Measurements from ENCODE around the gene PRRC2C. TPM values are rescaled to one million over a fixed set of nuclear protein-coding genes. Genes with fewer than 3 reads are reported as not detected.

Gene PRRC2C
- total RNA-seq, 1 experiment from 2014 or later, result 267 TPM

DNA sequence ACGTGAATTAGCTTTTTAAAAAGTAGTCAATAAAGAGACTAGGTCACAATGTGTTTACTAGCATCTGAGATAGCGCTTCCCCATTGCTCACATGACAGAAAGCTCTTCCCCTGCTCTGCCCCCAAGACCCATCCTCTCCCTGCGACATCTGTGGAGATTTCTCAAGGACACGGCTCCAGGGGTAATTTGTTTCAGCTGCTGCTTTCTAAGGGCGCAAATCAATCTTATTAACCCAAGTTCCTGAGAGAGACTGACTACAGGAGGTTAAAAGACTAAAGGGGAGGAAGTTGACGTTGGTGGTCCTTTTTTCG lies 136.8 kb downstream of the PRRC2C start, which contains the start of gene MYOCOS:
TSS of gene MYOCOS (plus strand) at position 92 of the 311 bp plus-strand sequence. CDS start 1,641 bp downstream, outside the sequence.
- Mint-ChIP-seq H3K36me3 (ENCODE audit: insufficient read depth in 1 of 3, low read depth in 3 of 3) (no peaks in the 10 kb centered on the region), H3K27me3 (ENCODE audit: low read depth) (no peaks in the 10 kb centered on the region), H3K4me1 (peaks cover 27 to 30% of the 10 kb centered on the region in 2 experiments), H3K27ac (peak within 1 kb of the TSS in 1 of 3 experiments; percentile 25; a peak in 1 of 7 replicates), H3K9me3 (no peaks in the 10 kb centered on the region; a peak in 1 of 5 replicates), H3K4me3 (no peak within 1 kb of the TSS)
- no peak within 1 kb of the TSS for H3K9ac ChIP-seq (ENCODE audit: extremely low read depth, insufficient read length, low read length)
- TF ChIP-seq, protein P1, sequence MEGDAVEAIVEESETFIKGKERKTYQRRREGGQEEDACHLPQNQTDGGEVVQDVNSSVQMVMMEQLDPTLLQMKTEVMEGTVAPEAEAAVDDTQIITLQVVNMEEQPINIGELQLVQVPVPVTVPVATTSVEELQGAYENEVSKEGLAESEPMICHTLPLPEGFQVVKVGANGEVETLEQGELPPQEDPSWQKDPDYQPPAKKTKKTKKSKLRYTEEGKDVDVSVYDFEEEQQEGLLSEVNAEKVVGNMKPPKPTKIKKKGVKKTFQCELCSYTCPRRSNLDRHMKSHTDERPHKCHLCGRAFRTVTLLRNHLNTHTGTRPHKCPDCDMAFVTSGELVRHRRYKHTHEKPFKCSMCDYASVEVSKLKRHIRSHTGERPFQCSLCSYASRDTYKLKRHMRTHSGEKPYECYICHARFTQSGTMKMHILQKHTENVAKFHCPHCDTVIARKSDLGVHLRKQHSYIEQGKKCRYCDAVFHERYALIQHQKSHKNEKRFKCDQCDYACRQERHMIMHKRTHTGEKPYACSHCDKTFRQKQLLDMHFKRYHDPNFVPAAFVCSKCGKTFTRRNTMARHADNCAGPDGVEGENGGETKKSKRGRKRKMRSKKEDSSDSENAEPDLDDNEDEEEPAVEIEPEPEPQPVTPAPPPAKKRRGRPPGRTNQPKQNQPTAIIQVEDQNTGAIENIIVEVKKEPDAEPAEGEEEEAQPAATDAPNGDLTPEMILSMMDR (conservative IDR thresholded peaks at IDR 0.05), result no peak
- no peaks in the 10 kb centered on the region for H3K27me3 ChIP-seq (ENCODE audit: insufficient read depth, low read length)
- H2BK5ac ChIP-seq (ENCODE audit: insufficient read length, low read length), result no peak within 1 kb of the TSS
- H3K18ac ChIP-seq (ENCODE audit: insufficient read length, low read depth, low read length), result no peak within 1 kb of the TSS
- no peak within 1 kb of the TSS for H2BK20ac ChIP-seq (ENCODE audit: low read depth, low read length, poor library complexity, severe bottlenecking)
- no peak within 1 kb of the TSS for H3K56ac ChIP-seq (ENCODE audit: insufficient read length, low read depth, low read length)
- DNase-seq, result no peak
- H3K9me3 ChIP-seq (ENCODE audit: control insufficient read depth, low read depth, low read length), result no peaks in the 10 kb centered on the region
- no peaks in the 10 kb centered on the region for H3K79me2 ChIP-seq (ENCODE audit: insufficient read depth, low read length)
- H4K5ac ChIP-seq (ENCODE audit: insufficient read length, low read depth, low read length), result no peak within 1 kb of the TSS
- H4K91ac ChIP-seq (ENCODE audit: insufficient read length, low read depth, low read length), result no peak within 1 kb of the TSS
- H3K4me2 ChIP-seq (ENCODE audit: insufficient read depth, insufficient read length, low read length), result no peak within 1 kb of the TSS
- peaks cover 5% of the 10 kb centered on the region; the same call in 1 of the 2 replicates for H3K4me1 ChIP-seq (ENCODE audit: insufficient read depth, low read length)
- no peak within 1 kb of the TSS for H2AK5ac ChIP-seq (ENCODE audit: insufficient read length, low read length)
- no CpG with 5 or more reads among the region's 7 CpGs for WGBS (ENCODE audit: extremely low coverage, insufficient read length, low lambda C conversion rate)
- no peak within 1 kb of the TSS for H4K8ac ChIP-seq (replicated peaks; ENCODE audit: insufficient read length, low read depth, low read length)
- no peak within 1 kb of the TSS for H2BK15ac ChIP-seq (ENCODE audit: low read depth, low read length)
- H3T11ph ChIP-seq (ENCODE audit: low read length), result no peak within 1 kb of the TSS
- H3K4ac ChIP-seq (ENCODE audit: low read depth, low read length), result no peak within 1 kb of the TSS
- no peaks in the 10 kb centered on the region for H4K20me1 ChIP-seq (ENCODE audit: control insufficient read depth, insufficient read depth, insufficient read length)
- no peaks in the 10 kb centered on the region for H3K79me1 ChIP-seq (ENCODE audit: insufficient read depth, low read depth, low read length, poor library complexity, severe bottlenecking)
- no peak within 1 kb of the TSS for H3K27ac ChIP-seq (ENCODE audit: insufficient read length, low read depth, low read length)
- H3K23ac ChIP-seq (ENCODE audit: insufficient read length, low read depth, low read length), result no peak within 1 kb of the TSS
- no peak within 1 kb of the TSS for H2BK12ac ChIP-seq (ENCODE audit: insufficient read length, low read depth, low read length)
- no peak within 1 kb of the TSS for H2AFZ ChIP-seq (ENCODE audit: low read length)
- H3K23me2 ChIP-seq (ENCODE audit: insufficient read length, low read depth, low read length, poor library complexity, severe bottlenecking), result no peaks in the 10 kb centered on the region
- H2BK120ac ChIP-seq (ENCODE audit: low read depth, low read length, poor library complexity, severe bottlenecking), result no peak within 1 kb of the TSS
- H3K14ac ChIP-seq (ENCODE audit: insufficient read depth, low read length), result no peak within 1 kb of the TSS
